Fibroblast of upper back skin (primary cell): Measurements from ENCODE around the gene IFITM10.

ENCODE experiments used
- DNase-seq: peaks from one replicate; pipeline ENCODE4 v3.0.0-alpha.2; 2013

The IFITM10 gene

DNA sequence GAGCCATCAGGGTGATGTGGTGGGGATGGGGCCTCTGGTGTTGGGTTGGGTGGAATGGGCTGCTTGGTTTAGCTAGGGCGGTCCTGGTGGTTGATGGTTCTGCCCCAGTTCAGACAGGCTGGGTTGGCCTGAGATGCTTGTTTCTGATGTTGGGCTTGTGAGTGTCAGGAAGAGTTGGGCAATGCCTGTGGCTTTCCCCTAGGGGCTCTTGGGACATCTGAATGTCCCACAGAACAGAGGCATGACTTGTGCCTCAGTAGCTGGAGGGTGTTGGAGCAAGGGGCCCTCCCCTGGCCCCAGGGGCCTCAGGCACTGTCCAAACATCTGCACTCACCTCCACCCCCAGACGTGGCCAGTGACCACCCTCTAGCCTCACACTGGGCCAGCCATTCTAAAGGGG, 27.3 kb upstream of the IFITM10 start:
- DNase-seq: no peak

DNA sequence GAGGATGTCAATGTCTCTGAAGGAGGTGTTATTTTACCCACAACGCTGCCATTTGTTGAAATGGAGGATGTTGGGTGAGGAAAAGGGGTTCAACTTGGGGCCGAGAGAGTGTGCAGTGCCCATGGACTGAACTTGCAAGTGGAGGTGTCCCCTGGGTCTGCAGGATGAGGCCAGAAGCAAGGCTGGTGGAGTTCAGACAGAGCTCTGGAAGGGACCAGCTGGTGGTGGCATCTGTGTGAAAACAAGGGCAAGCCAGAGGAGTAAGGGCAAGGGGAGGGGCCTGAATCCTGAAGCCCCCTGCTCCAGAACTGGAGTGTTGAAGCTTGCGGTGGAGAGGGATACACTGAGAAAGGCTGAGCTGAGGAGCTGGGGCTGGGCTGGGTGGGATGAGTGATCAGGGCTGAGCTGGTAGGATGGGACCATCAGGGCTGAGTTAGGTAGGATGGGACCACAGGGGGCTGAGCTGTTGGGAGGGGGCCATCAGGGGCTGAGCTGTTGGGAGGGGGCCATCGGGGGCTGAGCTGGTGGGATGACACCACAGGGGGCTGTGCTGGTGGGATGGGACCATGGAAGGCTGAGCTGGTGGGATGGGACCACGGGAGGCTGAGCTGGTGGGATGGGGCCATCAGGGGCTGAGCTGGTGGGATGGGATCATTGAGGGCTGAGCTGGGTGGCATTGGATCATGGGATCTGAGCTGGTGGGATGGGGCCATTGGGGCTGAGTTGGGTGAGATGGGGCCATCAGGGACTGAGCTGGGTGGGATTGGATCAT, 26.7 kb upstream of the IFITM10 start:
- no peak for DNase-seq

DNA sequence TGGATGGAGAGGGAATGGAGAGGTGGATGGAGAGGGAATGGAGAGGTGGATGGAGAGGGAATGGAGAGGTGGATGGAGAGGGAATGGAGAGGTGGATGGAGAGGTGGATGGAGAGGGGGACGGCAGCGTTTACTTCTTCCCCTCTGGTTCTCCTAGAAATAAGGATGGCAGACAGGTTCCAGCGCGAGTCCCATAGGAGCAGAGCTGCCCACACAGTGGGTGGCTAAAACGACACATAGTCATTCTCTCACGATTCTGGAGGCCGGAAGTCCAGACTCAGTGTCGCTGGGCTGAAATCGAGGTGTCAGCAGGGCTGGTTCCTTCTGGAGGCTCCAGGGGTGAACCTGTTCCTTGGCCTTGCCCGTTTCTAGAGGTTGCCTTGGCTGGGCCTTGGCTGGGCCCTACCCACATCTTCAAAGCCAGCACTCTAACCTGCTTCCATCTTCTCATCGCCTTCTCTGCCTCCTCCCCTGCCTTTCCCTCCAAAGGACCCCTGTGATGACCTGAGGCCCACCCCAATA, 26.0 kb upstream of the IFITM10 start:
- no peak for DNase-seq

DNA sequence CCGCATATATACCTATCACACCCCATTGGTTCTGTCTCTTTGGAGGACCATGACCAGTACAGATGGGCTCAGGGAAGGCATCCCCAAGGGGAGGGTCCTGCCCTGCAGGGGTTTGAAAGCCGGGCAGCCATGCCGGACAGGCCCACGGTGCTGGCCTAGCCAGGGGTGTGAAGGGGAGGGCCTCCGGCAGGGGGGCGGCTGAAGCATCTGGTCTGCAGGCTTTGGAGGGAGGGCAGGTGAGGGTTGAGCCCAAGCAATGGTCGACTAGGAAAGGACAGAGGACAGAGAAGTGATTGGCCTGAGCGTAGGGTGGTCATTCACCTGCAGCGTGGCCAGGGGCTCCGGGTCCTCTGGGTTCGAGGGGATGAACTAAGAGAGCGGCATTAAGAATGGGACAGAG, 24.5 kb upstream of the IFITM10 start:
- DNase-seq: no peak

DNA sequence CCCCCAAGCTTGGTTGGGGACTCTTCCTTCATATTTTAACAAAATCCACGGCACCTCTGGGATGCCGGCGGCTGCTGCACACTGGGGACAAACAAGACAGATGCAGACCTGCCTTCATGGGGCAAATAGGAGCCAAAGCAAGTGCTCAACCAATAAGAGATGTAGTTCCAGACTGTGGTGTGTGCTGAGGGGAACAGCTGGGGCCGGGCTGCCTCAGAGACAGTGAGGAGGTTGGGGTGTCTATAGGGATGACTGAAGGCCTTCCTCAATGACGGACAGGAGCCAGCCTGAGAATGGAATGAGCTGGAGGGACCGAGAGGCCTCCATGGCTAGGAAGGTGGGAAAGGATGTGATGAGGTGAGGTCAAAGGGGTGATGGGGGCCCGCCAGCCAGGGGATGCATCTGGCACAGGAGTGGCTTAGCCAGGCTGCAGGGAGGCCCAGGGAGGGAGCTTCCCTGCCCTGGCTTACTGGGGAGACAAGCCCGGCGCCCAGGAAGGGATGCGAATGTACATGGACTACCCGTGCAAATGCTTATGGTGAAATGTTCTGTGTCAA, 23.7 kb upstream of the IFITM10 start:
- DNase-seq: no peak

DNA sequence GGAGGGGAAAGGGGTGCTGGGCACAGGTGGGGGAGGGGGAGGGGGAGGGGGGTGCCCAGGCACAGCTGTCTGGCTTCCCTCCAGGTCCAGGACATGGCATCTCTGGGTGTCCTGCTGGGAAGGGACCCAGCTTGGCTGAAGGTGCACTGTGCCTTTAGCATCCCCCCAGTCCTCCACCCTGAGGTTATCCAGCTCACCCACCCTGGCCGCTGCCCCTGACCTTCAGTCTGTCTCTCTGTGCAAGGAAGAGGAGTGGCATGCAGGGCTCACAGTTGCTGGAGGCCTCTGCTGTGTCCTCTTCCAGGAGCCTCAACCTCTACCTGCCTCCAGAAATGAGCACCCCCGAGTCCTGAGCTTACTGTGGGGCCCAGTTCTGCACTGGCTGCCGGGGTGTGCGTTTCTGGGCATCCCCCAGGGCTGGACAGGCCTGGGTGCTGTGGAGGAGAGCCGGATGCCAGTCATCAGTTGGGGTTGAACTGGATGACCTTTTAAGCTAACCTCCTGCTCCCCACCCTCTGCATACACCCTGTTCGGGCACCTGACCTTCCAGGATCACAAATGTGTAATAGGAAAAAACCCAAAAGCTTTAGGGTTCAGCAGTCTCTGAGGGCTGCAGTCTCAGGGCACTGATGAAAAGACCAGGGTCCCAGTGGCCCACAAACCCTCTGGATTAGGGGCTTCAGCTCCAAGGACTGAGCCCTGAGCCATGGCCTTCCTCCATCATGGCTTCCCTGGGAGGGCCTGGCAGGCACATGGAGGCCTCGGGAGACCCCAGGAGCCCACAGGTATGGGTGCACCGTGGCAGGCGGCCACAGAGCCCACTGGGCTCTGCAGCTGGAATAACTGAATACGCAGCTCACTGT, 23.0 kb upstream of the IFITM10 start:
- no peak for DNase-seq

DNA sequence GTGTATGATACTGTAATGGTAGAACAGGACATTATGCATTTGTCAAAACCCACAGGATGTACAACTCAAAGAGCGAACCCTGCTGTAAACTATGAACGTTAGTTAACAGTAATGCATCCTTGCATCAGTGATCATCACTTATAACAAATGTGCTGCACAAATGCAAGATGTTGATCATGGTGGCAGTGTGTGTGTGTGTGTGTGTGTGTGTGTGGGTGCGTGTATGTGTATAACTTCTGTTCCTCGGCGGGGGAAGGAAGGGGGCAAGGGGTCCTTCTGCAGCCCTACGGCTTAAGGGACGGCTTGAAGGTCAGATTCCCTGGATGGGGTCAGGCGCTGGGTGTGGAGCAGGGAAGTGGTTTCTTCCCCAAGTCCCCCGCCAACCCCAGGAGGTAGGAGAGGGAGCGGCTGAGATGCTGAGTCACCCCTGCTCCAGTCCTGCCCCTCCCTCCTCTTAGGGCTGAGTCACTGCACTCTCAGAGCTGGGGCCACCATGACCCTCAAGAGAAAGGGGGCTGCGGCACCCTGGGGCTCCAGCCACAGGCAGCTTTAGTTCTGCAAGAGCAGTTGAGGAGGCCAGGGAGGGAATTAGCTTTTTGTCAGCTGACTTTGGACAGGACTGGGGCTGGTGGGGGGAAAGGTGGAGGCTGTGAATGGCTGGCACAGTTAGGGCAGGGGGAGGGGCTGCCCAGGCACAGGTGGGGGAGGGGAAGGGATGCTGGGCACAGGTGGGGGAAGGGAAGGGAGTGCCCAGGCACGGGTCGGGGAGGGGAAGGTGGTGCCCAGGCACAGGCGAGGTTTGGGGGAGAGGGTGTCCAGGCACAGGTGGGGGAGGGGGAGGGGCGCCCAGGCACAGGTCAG, 22.1 kb upstream of the IFITM10 start:
- peak; percentile 97 for DNase-seq

DNA sequence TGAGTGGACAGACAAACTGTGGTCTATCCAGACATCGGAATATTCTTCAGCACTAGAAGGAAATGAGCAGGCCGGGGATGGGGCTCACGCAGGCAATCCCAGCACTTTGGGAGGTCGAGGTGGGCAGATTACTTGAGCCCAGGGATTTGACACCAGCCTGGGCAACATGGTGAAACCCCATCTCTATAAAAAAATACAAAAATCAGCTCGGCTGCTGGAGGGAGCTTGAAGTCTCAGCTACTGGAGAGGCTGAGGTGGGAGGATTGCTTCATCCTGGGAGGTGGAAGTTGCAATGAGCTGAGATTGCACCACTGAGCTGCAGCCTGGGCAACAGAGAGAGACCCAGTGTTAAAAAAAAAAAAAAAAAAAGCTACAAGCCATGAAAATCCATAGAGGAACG, 21.3 kb upstream of the IFITM10 start:
- peak; percentile 75 for DNase-seq

DNA sequence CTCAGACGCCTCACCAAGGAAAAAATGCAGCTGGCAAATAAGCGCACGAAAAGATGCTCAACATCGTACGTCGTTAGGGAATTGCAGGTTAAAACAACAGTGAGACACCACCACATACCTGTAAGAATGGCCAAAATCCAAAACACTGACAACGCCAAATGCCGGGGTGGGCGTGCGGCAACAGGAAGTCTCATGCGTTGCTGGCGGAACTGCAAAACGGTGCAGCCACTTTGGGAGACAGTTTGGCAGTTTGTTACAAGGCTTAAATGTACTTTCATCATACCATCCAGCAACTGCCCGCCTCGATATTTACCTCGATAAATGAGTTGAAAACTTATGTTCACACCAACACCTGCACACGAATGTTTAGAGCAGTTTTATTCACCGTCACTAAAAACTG, 20.9 kb upstream of the IFITM10 start:
- DNase-seq: no peak

DNA sequence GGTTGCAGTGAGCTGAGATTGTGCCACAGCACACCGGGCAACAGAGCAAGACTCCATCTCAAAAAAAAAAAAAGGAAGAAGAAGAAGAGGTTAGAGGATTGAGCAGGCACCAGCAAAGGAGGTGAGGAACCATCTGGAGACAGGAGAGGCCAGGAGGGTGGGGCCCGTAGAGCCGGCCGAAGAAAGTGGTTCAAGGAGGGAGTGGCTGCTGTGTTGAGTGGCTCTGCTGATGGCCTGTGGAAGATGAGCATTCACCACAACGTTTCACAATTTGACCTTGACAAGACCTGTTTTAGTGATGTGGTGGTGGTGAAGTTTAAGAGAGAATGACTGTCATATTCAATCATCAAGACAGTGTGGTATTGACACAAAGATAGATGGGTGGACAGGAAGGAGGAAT, 20.1 kb upstream of the IFITM10 start:
- no peak for DNase-seq

DNA sequence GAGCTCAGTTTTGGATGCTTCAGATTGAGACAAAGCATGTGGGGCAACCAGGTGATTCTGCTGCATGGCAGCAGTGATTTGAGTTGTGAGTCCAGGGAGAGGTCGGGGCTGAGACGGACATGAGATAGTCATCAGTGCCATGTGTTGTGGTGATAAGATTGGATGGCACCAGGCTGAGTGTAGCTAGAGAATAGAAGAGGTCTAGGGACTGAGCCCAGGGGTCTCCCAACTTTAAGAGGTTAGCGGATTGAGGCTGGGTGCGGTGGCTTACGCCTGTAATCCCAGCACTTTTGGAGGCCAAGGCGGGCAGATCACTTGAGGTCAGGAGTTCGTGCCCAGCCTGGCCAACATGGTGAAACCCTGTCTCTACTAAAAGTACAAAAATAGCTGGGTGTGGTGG, 19.7 kb upstream of the IFITM10 start:
- DNase-seq: no peak

DNA sequence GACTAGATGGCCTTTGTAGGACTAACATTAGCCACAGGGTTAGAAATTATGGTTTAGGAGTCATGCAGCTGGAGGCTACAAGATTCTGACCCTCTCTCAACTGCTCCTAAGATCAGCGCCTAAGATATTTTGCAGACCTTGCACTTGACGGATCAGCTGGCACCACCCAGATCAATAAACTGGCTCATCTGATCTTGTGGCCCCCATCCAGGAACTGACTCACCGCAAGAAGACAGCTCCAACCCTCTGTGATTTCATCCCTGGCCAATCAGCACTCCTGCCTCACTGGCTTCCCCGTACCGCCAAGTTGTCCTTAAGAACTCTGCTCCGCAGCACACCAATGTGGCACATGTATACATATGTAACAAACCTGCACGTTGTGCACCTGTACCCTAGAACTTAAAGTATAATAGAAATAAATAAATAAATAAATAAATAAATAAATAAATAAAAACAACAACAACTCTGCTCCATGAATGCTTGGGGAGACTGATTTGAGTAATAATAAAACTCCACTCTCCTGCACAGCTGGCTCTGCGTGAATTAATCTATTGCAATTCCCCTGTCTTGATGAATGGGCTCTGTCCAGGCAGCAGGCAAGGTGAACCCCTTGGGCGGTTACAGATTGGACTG, 19.0 kb upstream of the IFITM10 start:
- peak; percentile 25 for DNase-seq

DNA sequence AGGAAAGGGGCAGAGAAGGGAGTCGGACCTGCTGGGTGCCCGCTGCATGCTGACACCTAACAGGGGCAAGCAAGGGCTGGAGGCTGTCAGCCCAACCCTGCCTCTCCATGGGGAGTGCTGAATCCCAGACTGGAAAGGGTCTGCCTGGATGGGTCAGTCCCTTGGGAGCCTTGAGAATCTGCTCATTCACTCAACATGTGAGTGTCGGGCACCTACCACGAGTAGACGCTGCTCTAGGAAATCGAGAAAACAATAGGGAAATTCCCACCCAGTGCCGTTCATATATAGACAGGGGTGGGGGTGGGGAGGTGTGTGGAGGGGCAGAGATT, 17.7 kb upstream of the IFITM10 start:
- DNase-seq: no peak

DNA sequence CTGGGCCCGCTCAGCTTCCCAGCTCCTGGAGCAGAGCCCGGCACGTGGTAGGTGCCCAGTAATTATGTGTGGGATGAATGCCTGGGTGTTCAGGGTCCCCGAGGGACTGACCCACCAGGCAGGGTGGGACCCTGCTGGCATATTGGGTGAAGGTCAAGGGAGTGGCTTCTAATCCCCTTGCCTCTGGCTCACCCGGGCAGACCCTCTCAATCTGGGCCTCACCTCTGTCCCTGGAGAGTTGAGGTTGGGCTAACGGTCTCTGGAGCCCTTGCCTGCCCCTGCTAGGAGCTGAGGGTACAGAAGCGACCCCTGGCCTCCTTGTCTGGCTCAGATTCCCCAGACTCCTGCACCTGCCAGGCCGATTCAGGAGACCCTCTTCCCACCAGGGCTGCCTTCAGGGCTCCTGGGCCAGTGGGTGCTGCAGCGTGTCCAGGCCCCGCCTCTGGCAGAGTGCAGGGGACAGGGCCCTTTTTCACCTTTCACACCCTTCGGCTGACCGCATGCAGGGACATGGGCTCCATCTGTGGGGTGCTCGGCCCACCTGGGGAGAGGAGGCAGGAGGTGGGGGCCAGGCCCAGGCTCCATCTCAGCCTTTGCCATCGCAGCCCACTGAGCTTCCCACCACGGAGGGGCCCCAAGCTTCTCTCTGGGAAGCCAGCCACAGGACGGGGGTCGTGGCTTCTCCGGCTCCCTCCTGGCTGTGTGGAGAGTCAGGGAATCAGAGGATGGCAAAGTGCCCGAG, 17.2 kb upstream of the IFITM10 start:
- DNase-seq: no peak

DNA sequence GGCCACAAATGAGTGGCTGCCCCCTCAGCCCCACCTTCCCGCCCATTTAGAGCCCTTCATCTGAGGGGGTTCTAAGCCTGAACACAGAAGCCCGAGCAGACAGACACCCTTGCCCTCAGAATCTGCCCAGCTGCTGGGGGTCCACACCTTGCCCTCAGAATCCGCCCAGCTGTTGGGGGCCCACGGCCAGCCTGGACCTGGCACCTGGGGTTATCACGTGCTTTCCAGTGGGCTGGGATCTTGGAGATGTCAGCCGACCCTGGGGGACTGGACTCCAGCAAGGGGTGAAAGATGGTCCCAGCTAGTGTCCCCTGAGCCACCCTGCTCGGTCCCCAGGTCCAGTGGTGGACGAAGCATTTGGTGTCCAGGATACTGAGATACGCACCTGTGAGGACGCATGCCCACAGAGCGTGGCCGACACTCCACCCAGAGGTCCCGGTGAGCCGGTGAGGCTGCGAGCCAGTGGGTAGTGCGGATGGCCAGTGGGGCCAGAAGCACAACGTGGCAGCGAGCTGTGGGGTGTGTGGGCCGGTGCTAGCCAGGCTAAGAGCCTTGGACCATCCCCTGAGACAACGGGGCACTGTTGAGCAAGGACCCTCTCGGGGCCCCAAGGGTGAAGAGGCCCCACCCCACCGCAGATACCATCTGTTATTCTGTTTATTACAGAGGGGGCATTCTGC, 16.5 kb upstream of the IFITM10 start:
- DNase-seq: no peak

DNA sequence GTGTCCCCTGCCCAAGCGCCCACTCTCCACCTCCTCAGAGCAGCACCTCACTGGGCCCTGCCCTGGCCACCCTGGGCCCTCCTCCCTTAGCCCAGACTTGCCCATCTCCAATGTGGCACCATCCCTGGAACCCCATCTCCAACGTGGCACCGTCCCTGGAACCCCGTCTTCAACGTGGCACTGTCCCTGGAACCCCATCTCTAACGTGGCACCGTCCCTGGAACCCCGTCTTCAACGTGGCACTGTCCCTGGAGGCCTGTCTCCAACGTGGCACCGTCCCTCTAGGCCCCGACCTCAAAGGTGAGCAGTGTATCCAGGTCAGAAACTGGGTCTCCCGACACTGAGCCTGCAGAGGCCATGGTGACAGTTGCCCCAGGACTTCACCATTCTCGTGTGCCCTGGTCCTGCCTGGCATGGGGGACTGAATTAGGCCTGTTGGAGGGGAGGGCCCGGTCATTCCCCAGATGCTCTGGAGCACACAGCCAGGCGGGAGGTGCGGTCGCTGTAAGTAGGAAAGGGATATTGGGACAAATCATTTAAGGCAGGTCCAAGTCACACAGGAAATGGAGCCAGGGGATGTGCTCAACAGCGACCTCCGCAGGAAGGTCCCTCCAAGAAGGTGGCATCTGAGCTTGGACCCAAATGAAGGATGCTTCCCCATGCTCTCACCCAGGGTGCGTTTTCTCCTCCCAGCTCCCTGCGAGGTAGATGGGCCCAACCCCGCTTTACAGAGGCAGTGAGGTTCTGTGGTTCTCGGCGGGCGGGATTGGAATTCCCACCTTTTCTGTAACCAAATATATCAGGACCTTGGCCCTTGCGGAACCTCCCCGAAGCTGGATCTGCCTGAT, 15.7 kb upstream of the IFITM10 start:
- no peak for DNase-seq

DNA sequence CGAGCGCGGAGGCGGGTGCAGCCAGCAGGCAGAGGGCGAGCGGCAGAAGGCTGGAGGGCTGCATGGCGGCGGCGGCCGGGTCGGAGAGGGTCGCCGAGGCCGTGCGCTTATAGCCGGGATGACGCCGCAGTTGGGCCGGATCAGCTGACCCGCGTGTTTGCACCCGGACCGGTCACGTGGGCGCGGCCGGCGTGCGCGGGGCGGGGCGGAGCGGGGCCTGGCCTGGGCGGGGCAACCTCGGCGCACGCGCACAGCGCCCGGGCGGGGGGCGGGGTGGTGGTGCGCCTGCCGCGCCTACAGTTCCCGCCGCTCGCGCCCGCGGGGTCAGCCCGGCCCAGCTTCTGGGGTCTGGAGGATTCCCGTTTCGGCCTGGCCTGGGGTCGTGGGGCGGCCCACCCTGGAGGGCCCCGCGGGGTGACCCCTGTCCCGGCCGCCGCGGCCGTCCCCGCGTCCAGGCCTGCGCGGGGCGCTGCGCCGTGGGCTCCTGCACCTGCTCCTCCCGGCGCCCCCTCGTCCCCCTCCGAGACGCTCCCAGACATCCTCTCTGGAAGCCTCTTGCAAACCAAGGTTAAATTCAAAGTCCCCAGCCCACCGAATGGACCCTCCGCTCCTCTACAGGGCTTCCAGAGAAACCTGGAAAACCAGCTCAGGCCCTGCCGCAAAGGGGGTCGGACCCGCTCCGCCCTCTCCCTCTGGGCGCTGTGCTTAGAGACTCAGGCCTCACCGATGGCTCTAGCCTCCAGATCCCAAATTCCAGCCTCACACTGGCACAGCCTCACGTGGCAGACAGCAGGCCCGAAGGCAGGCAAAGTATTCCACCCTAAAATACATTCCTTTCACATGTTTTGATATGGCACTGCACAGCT, 13.6 kb upstream of the IFITM10 start, which contains the start of gene CTSD:
TSS of gene CTSD (minus strand) at position 132 of the 866 bp plus-strand sequence. CDS start at position 64, 68 bp downstream.
- DNase-seq: peak; percentile 79

DNA sequence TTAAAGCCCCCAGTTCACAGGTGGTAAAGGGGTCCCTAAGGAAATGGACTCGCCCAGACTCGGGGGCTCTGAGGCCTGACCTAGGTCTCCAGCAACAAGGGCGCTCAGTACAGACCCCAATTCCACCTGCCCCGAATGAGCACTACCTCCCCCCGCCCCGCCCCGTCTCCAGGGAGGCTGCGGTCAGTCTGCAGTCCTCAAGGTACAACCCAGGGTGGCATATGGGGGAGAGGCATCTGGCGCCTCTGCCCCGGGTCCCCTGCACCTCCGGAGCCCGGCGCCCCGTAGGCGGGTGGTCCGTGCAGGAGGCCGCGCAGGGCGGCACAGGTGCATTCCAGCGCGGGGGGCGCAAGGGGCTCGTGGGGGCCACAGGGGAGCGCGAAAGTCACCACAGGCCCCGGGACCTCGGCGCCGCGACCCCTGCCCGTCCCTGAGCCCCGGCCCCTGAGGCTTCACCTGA, 13.0 kb upstream of the IFITM10 start:
- DNase-seq: no peak
